Lower leg skin (tissue), 3 donors: ENCODE results near the gene HNMT.

ENCODE experiments used
- CTCF ChIP-seq, 3 donors: fragments of 450-650 bp; IDR thresholded peaks; one replicate each; pipeline ENCODE4 v1.5.1; 2016; ENCODE audit warnings: antibody characterized with exemption in 3 of 3, mild to moderate bottlenecking in 3 of 3, moderate library complexity in 2 of 3
- POLR2A ChIP-seq, 2 donors: fragments of 450-650 bp; IDR thresholded peaks; one replicate each; pipeline ENCODE4 v1.6.1; 2016 to 2017; ENCODE audit warnings: antibody characterized with exemption in 2 of 2, mild to moderate bottlenecking in 1 of 2, moderate library complexity in 1 of 2

DNA sequence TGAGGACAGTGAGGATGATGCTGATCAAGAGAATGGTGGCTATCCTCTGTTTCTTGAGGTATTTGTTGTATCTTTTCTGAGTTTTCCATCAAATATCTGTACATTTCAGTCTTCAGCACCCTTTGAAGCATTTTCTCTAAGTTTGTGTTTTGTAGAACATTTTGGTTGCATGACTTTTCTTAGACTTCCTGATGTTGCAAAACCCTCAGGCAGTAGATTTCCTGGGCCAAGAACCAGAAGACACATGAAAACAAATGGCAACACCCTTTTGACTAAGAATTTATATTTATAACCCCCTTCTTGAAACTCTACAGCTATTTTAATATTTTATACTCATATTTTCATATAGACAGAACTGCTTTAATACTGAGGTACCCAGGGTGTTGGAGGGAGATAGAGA lies 16.2 kb downstream of the HNMT start:
- no peak for TF ChIP-seq CTCF (IDR thresholded peaks at IDR 0.05)
- TF ChIP-seq POLR2A (IDR thresholded peaks at IDR 0.05), result no peak
